HS-5 (cell line): ENCODE results near the gene THAP12.
A peak's percentile ranks its signal among the peaks of the same experiment; 100 is the strongest.

Source experiments
- DNase-seq: peaks from one replicate; pipeline ENCODE4 v3.0.0-alpha.2; 2012; ENCODE audit warnings: low read depth

The THAP12 gene

DNA sequence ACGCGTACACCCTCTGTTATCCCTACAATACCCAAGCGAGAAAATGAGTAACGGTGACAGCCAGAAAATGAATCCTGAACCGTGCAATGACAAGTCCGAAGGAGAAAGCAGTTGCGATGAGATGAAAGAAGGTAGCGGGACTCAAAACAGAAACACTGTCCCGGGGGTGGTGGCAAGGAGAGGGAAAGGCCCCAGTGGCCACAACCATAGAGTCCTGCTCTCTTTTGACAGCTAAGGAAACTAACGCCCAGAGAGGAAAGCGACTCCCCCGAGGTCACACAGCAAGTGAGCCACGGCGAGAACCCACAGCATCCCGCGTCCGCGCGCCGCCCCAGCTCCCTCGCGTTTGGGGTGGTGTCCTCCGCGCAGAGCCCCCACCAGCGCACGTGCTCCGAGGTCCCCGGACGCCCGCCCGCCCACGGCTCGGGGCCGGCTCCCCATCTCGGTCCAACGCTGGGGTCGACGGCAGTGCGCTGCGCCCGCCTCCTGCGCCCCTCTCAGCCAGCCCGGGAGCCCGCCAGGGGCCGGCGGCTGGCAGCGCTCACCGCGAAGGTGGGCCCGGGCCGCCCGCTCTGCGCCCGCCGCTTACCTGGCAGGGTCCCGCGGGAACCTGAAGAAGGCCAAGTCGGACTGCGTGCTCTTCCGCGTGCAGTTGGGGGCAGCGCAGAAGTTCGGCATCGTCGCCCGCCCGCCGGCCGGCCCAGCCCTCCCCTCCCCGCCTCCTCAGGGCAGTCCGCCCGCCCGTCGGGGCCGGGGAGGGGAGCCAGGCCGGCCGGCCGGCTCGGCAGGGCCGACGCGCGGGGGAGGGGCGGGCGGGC is 564 bp downstream of the THAP12 start:
- DNase-seq = no peak

DNA sequence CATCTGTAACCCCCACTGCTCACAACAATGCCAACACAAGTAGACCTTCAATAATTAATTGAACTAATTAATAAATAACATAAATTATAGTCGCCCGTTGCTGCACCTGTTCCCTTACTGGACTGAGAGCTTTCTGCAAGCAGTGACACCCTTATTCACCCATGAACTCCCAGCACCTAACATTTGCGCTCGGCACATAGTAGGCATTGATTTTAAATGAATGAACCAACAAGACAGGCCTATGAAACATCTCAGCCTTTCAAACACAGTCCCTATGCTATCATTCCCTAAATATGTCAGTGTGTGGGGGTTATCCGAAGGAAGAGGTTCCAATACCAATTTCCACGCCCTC is 1.1 kb downstream of the THAP12 start:
- no peak for DNase-seq

DNA sequence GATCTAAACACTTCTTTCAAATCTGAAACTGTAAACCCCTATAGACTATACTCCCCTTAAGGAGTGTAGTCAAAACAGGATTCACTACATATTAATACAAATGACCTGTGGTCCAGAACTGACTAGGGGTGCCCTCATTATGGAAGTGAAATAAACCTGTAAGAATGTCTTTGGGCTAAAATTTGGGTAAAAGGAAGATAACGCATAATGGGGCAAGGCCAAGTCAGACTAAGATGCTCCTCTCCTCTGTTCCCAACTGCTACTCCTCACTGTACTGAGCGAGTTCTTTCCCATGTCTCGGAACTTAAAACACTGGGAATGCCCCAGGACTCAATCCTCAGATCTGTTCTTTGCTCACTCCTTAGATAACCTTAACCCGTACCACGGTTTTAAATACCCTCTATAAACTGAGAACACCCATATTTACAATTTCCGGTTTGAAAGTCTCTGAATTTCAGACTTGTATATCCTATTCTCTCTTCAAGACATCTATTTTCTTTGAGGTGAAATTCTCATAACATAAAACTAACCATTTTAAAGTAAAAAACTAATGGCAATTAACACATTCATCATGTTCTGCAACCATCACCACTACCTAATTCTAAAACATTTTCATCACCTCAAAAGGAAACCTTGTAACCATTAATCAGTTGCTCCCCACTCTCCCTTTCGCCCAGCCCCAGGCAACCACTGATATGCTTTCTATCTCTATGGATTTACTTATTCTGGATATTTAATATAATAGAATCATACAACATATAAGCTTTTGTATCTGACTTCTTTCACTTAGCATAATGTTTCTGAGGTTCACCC is 4.0 kb downstream of the THAP12 start:
- DNase-seq = no peak

DNA sequence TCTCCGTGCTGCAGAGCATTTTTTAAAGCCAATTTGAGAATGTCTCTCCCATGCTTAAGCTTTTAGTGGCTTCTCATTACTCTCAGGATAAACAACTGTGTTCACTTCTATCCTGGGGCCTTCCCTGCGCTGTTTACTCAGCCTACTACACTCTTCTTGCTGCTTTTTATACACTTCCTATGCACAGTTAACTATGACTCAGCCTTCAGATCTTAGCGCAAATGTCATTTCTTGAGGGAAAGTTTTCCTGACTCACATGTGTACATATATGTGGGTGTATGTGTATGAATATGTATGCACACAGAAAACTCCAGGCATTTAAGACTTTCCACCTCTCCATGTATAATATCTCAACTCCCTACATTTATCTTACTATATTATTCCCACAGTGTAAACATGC is 9.8 kb downstream of the THAP12 start:
- peak; percentile 58 for DNase-seq

DNA sequence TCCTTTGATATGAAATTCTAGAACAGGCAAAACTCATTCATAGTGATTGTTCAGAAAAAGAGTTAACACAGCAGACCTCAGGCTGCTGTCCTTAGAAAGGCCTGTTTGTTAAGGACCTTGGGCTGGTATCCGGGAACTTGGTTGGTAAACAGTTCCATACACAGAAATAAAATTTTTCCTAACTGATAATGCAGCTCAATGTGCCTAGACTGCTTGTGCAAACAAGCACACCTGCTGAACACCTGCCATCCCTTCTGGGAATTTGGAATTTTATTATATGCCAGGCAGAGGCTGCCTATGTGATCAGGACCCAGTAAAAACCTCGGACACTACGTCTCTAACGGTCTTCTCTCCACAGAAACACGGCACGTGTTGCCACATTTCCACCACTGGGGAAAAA is 11.5 kb downstream of the THAP12 start:
- no peak for DNase-seq

DNA sequence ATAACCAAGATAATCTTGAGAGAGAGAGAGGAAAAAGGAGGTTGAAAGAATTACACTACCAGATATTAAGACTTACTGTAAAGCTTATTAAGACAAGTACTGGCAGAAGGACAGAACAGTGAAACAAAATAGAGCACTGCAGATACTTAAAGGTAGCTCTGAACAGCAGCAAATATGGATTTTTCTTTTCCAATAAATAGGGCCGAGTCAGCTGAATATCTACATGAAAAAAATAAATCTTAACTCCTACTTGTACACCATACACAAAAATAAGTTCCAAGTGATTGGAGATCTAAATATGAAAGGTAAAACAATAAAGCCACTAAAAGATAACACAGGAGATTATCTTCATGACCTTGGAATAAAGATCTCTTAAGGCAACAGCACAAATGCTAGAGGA is 12.4 kb downstream of the THAP12 start:
- no peak for DNase-seq

DNA sequence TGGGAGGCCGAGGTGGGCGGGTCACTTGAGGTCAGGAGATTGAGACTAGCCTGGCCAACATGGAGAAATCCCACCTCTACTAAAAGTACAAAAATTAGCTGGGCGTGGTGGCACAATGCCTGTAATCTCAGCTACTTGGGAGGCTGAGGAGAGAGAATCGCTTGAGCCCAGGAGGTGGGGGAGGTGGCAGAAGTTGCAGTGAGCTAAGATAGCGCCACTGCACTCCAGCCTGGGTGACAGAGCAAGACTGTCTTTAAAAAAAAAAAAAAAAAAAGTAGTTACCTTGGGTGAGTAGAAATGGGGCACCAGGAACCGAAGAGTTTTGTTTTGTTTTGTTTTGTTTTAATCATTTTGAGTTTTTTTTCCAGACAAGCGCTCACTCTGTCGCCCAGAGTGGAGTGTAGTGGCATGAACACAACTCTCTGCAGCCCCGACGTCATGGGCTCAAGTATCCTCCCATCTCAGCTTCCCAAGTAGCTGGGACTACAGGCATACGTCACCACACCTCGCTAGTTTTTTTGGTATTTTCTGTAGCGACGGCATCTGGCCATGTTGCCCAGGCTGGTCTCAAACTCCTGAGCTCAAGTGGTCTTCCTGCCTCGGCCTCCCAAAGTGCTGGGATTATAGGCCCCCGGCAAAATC is 15.8 kb downstream of the THAP12 start:
- DNase-seq = no peak

DNA sequence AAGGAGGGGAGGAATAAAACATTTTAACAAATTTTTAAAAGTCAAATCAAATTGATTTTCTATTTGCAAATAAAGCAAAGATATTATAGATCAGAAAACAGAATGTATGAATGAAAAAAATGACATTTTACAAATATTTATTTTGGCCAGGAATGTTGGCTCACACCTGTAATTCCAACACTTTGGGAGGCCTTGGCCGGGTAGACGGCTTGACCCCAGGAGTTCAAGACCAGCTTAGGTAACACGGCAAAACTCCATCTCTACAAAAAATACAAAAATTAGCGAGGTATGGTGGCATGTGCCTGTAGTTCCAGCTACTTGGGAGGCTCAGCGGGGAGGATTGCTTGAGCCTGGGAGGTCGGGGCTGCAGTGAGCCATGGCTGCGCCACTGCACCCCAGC is 18.2 kb downstream of the THAP12 start:
- no peak for DNase-seq

DNA sequence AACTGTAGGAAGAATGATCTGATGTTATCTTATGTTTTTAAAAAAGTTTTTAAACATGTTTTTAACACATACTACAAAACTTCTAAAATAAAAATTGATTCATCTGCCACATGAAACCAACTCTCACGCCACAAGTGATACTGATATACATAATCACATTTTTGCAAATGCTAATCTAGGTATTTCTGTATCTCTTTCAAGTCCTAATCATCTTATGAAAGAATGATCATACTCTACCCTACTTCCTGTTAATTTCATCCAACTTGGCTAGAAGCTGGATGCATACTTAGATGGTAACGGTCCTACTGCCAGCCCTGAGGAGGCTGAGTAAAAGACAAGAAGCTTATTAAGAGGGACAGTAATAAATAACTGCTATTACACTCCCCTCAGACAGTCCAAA is 19.2 kb downstream of the THAP12 start:
- no peak for DNase-seq

DNA sequence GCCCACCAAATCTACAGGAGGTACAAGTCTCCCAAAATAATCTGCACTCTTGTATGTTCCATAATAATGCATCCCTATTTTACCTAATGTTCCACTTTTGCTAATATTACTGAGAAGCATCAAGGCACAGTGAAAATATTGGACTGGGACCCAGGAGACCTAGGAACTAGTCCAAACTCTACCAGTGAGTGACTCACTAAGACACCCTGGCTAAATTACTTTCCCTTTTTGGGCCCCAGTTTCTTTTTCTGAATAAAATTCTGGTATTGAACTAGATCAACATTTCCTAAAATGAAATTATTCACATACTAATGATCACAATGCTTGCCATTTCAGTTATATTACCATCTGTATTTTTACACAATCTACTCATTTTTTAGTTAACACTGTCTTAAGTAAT is 19.6 kb downstream of the THAP12 start:
- no peak for DNase-seq

DNA sequence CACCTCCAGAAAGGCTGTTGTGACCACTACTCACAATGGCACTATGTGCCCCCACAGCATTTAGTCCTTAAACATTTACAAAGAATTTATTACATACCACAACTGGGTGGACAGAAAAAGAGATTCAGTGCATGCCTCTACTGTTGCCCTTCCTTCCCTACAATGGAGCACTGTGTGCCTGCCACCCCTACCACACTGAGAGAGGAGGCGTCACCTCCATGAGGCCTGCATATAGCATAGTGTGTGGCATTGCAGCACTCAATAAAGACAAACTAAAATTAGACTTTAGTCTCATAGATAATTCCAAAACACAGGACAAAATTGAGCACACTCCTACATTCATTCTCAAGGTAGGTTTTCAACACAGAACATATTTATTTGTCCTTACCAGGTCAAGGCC is 25.8 kb downstream of the THAP12 start:
- DNase-seq = no peak

DNA sequence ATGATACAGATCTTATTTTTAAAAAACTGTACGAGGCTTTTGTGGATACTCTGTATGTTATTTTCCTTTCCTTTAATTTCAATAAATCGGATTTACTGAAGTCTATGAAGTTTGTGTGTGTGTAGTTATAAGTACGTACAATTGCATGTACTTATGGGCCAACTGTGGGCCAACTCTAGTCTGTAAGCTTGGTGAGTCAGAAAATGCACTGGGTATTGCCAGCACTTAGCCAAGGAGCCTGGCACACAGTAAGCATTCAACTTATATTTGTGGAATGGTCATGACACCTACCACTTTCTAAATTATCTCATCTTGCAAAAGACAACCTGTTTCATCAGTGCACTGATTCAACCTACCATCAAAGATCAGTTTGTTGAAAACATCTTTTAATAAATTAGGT is 32.6 kb downstream of the THAP12 start:
- DNase-seq = no peak

DNA sequence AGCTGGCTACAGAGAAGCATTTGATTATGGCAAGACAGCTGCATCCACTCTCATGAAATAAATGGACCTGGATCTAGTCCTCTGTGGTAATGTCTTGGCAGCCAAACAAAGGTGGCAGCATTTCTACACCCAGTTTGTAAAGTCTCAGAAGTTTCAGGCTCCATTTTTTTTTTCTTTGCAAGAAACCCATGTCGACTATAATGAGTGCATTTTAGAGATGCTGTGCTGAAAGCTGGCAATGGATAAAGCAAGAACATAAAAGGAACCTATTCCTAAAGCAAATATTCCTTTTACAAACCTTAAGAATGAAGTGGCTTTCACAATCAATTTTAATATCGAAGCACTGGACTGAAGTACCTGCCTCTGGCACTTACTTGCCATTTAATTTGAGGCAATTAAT is 33.5 kb downstream of the THAP12 start:
- no peak for DNase-seq

DNA sequence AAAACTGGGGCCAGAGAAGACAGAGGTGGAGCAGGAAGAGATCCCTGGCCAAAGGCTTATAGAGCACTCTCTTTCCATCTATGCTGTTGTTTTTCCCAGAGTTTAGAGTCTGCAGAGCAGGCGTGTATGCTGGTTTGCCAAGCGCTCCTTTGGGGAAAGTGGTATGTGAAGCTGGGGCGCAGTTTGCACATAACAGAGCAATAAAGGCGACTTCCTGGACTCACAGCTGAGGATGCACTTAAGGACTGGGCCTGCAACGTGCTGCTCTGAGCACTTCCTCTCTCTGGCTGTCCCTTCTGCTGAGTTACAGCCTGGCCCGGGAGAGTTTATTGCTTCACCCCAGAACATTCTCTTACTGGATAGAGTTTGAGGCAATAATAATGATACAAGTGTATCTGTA is 41.7 kb downstream of the THAP12 start:
- DNase-seq = no peak

DNA sequence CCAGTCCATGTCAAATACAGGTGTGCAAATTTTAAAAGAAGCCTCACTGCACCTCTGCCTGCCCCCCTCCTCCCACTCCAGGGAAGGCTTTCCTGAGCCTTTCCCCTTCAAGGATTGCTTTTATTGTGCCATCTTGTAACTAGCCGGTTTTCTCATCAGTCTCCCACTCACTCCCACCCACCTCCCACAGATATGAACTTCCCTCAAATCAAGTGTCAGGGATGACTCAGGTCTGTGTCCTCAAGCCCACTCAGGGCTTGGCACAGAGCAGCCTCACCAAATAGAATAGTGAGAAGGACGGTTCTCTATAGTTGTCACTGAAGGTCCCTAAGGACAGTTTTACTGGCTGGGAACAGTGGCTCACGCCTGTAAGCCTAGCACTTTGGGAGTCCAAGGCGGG is 43.0 kb downstream of the THAP12 start:
- no peak for DNase-seq

DNA sequence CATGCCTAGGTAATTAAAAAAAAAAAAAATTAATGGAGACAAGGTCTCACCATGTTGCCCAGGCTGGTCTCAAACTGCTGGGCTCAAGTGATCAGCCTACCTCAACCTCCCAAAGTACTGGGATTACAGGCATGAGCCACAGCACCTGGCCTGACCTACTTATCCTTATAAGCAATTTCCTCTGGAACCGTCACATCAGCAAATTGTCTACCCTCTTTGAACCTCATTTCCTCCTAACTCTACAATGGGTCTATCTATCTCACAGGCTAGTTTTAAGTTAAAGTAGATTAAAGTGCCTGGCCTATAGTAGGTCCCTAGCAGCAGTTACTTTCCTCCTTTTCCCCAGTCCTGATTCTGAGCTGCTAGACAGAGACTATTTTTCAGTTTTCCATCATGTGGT is 43.5 kb downstream of the THAP12 start:
- DNase-seq = no peak

DNA sequence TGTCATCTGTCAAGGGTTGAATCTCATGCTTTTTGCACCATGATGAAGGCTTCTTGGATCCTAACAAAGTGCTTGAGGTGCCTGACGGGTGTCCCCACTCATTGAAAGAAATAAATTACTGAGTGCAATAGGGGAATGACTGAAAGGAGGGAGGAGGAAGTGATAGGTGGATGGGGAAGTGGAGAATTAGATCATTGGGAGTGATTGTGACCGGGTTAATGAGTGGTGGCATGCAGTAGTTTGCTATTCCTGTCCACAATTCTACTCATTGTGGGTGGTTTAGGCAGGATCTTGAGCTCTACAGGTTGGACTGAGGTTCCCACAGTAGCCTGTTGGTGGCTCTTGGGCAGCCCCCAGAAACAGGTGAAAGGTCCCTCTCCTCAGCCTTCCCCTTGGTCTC is 44.3 kb downstream of the THAP12 start:
- no peak for DNase-seq

DNA sequence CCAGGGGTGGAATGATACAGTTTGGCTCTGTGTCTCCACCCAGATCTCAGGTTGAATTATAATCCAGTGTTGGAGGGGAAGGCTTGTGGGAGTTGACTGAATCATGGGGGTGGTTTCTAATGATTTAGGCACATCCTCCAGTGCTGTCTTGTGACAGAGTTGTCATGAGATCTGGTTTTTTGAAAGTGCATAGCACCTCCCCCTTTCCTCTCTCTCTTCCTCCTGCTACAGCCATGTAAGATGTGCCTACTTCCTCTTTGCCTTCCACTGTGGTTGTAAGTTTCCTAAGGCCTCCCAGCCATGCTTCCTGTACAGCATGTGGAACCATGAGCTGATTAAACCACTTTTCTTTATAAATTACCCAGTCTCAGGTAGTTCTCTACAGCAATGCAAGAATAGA is 45.1 kb downstream of the THAP12 start:
- DNase-seq = no peak

DNA sequence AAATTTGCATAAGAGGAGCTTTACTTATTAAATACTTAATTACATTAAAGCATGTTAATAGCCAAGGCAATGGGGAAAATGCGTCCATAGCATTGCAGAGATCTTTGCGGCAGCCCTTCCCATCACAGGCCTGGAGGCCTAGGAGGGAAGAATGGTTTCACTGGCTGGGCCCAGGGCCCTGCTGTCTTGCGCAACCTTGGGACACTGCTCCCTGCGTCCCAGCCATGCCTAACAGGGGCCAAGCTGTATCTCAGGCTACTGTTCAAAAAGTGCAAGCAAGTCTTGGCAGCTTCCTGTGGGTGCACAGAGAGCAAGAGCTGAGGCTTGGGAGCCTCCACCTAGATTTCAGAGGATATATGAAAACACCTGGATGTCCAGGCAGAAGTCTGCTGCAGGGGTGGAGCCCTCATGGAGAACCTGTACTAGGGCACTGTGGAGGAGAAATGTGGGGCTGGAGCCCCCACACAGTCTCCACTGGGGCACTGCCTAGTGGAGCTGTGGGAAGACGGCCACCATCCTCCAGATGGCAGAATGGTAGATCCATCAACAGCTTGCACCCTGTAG is 46.0 kb downstream of the THAP12 start:
- no peak for DNase-seq

DNA sequence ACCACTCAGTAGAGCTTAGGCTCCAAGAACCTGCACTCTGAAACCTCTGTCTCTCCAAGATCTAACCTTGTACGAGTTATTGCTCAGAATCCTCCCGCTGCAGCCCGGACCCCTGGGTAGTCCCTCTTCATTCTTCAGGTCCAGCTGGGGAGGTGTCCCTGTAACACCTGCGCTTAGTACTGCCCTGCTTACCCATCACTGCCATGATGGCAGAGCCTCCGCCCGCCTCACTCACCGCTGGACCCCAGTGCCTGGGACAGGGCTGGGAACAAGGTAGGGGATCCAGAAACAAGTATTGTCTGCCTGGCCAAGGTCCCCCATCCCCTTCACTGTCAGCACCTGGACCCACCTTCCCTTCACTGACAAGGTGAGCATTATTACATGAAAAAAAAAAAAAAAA is 50.3 kb downstream of the THAP12 start:
- DNase-seq = no peak

DNA sequence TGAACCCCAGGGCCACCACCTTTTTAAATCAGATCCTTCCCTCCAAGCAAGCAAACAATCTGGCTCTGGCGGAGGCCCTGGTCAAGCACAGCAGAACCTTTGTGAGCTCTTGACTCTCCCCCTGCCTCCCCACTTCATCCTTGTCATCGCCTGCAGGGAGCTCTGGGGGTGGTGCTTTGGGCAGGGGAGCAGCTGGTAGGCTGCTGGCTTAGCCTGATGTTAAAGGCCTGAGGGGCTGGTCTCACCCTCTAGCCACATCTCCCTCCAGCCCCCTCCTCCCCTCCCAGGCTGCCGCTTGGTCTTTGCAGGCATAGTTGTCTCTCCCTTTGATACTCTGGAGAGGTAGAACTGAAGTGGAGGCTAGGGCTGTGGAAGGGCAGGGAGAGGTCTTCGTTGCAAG is 50.9 kb downstream of the THAP12 start:
- DNase-seq = no peak

DNA sequence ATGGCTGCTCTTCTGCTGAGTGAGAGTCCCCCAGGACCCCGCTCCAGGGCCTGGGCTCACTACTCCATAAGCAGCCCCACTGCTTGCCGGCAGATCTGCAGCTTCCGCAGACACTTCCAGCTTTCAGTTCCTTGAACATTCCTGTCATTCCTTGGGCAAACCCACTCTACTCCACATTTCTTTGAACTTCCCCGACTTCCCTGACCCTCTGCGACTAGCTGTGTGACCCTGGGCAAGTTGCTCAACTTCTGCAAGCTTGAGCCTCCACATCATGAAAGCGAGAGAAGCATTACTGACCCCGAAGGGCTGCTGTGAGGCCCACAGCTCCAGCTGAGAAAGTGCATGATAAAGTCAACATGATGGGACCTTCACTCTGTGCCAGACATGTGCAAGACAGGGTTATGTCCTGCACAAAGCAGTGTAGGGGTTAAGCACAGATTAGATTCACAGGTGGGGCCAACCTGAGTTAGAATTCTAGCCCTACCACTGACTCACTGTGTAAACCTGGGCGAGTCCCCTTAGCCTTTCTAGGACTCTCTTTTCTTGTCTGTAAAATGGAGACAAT is 51.8 kb downstream of the THAP12 start:
- no peak for DNase-seq
